CD14-positive monocyte (primary cell): ENCODE results near the gene OBSCN. TPM values are rescaled to one million over a fixed set of nuclear protein-coding genes. Genes with fewer than 3 reads are reported as not detected.
A peak's percentile ranks its signal among the peaks of the same experiment; 100 is the strongest.

Source experiments
- DNase-seq, 3 donors: peaks; one replicate each; pipeline ENCODE4 v3.0.0-alpha.2; 2011 to 2022
- H2AFZ ChIP-seq: 2 replicates; pipeline ENCODE4 v1.6.0; 2012; ENCODE audit warnings: mild to moderate bottlenecking, low read depth, low read length, inconsistent platforms; ENCODE audit not compliant: insufficient read depth, poor library complexity, severe bottlenecking
- H3K27ac ChIP-seq, 2 donors: 1 replicate in 1 of 2; 2 replicates in 1 of 2; pipeline ENCODE4 v1.5.1; 2012 to 2013; ENCODE audit warnings: low read length in 2 of 2, control low read depth in 1 of 2, inconsistent platforms in 1 of 2, low read depth in 1 of 2, mild to moderate bottlenecking in 1 of 2
- H3K27me3 ChIP-seq, 2 donors: one replicate each; pipeline versions ENCODE4 v1.6.0 to v1.6.1; 2011 to 2013; ENCODE audit warnings: low read length in 2 of 2; ENCODE audit not compliant: control insufficient read depth in 2 of 2, insufficient read depth in 2 of 2
- H3K36me3 ChIP-seq, 2 donors: replicated peaks in 1 of 2; 1 replicate in 1 of 2; 2 replicates in 1 of 2; pipeline versions ENCODE4 v1.5.1 to v1.6.1; 2012 to 2013; ENCODE audit warnings: low read length in 2 of 2, control low read depth in 1 of 2, inconsistent platforms in 1 of 2, mild to moderate bottlenecking in 1 of 2; ENCODE audit not compliant: insufficient read depth in 2 of 2, control insufficient read depth in 1 of 2
- H3K4me1 ChIP-seq, 2 donors: 1 replicate in 1 of 2; 2 replicates in 1 of 2; pipeline versions ENCODE4 v1.5.1 to v1.6.1; 2012 to 2013; ENCODE audit warnings: low read length in 2 of 2, control low read depth in 1 of 2, inconsistent platforms in 1 of 2, mild to moderate bottlenecking in 1 of 2, moderate library complexity in 1 of 2; ENCODE audit not compliant: insufficient read depth in 2 of 2, control insufficient read depth in 1 of 2
- H3K4me2 ChIP-seq: replicated peaks from 2 replicates; pipeline ENCODE3; 2012; ENCODE audit warnings: low read length, moderate library complexity, mild to moderate bottlenecking; ENCODE audit not compliant: poor library complexity, severe bottlenecking; ENCODE audit errors: extremely low read depth
- H3K4me3 ChIP-seq, 3 experiments: fragments of 200-600 bp in 1 of 3; sonication (generic) in 1 of 3; replicated peaks in 1 of 3; 1 replicate in 2 of 3; 2 replicates in 1 of 3; pipeline ENCODE4 v1.5.1; 2011 to 2013; ENCODE audit warnings: low read length in 3 of 3, mild to moderate bottlenecking in 3 of 3, control low read depth in 2 of 3, low read depth in 2 of 3, inconsistent platforms in 1 of 3, moderate library complexity in 1 of 3
- H3K79me2 ChIP-seq: 2 replicates; pipeline ENCODE4 v1.6.0; 2012; ENCODE audit warnings: mild to moderate bottlenecking, control low read depth, inconsistent platforms, low read length, moderate library complexity; ENCODE audit not compliant: insufficient read depth
- H3K9ac ChIP-seq: 2 replicates; pipeline ENCODE4 v1.6.0; 2017; ENCODE audit warnings: low read length, mild to moderate bottlenecking; ENCODE audit not compliant: insufficient read depth, poor library complexity, severe bottlenecking
- H3K9me3 ChIP-seq, 2 donors: replicated peaks in 1 of 2; 1 replicate in 1 of 2; 2 replicates in 1 of 2; pipeline versions ENCODE4 v1.5.1 to v1.6.1; 2012 to 2013; ENCODE audit warnings: low read length in 2 of 2, control low read depth in 1 of 2; ENCODE audit not compliant: control insufficient read depth in 1 of 2, insufficient read depth in 1 of 2
- H4K20me1 ChIP-seq: 2 replicates; pipeline ENCODE4 v1.6.0; 2012; ENCODE audit warnings: mild to moderate bottlenecking, low read length, control low read depth, moderate library complexity; ENCODE audit not compliant: insufficient read depth
- H3K27ac Mint-ChIP-seq, 7 donors: one replicate each; pipeline ENCODE4 v1.8.0; 2020; ENCODE audit warnings: mild to moderate bottlenecking in 7 of 7, mixed read lengths in 7 of 7, moderate library complexity in 6 of 7, inconsistent platforms in 2 of 7
- H3K27me3 Mint-ChIP-seq, 3 donors: one replicate each; pipeline ENCODE4 v1.8.0; 2021 to 2022; ENCODE audit warnings: low read depth in 3 of 3, mild to moderate bottlenecking in 3 of 3, mixed read lengths in 3 of 3, moderate library complexity in 3 of 3, inconsistent platforms in 1 of 3
- H3K36me3 Mint-ChIP-seq, 2 donors: one replicate each; pipeline ENCODE4 v1.8.0; 2020; ENCODE audit warnings: mixed read lengths in 2 of 2, inconsistent platforms in 1 of 2, mild to moderate bottlenecking in 1 of 2
- H3K4me1 Mint-ChIP-seq: one replicate; pipeline ENCODE4 v1.8.0; 2020; ENCODE audit warnings: mild to moderate bottlenecking, mixed read lengths
- H3K4me3 Mint-ChIP-seq, 2 donors: one replicate each; pipeline ENCODE4 v1.8.0; 2020; ENCODE audit warnings: mild to moderate bottlenecking in 2 of 2, mixed read lengths in 2 of 2, moderate library complexity in 1 of 2
- H3K9me3 Mint-ChIP-seq, 7 donors: one replicate each; pipeline ENCODE4 v1.8.0; 2020 to 2022; ENCODE audit warnings: mixed read lengths in 7 of 7, mild to moderate bottlenecking in 6 of 7, moderate library complexity in 6 of 7, inconsistent platforms in 2 of 7
- CTCF ChIP-seq: fragments of 200-600 bp; IDR thresholded peaks from one replicate; pipeline ENCODE4 v1.8.0; 2022; ENCODE audit warnings: antibody characterized with exemption, mild to moderate bottlenecking
- WGBS: methylation state at CpG from one replicate; pipeline ENCODE4 v1.1.5; 2013; ENCODE audit warnings: missing lambda C conversion rate; ENCODE audit not compliant: insufficient coverage; 5-methylcytosine and 5-hydroxymethylcytosine counted together
- intact Hi-C, 2 donors: fragments of 100-400 bp; cut with micrococcal nuclease; formaldehyde crosslinking; loops; one replicate each; pipeline versions ENCODE4 v1.15.0 to v1.15.1; 2023
- polyA plus RNA-seq, 3 donors: library from polyadenylated mRNA; depleted of rRNA in 1 of 3; unstranded in 2 of 3; stranded (reverse) in 1 of 3; fragments of 300-500 nt in 2 of 3; fragments of >200 nt in 1 of 3; fragmentation: Illumina TruSeq in 2 of 3; gene quantifications; 1 replicate in 2 of 3; 2 replicates in 1 of 3; pipeline ENCODE4 v1.2.3, GENCODE V29; 2012 to 2021

OBSCN gene
- polyA plus RNA-seq, 3 donors: 0.57 to 1.5 (median 0.76) TPM

GRCh38 chr1:228164561-228165371 lies 43.1 kb upstream of the OBSCN start:
- no peak for TF ChIP-seq CTCF
- peak overlapping the region; percentile 46 for H2AFZ ChIP-seq
- Mint-ChIP-seq H3K36me3 (peaks cover 6 to 7% of the 10 kb centered on the region in 2 donors), H3K27ac (peak overlapping the region; percentile 97 to 99 (median 99)), H3K4me1 (peaks cover 43% of the 10 kb centered on the region), H3K27me3 (peaks cover 2 to 28% (median 11%) of the 10 kb centered on the region in 3 donors), H3K4me3 (peak overlapping the region; percentile 77 to 92), H3K9me3 (no peaks in the 10 kb centered on the region)
- H3K27ac ChIP-seq: peak overlapping the region; percentile 94 to 99
- peak overlapping the region; percentile 70 for H3K9ac ChIP-seq
- H3K4me3 ChIP-seq: peak overlapping the region; percentile 41 to 75 (median 55)
- H3K27me3 ChIP-seq: peaks cover 0 to 16% of the 10 kb centered on the region in 2 donors
- intact Hi-C loops: loop anchor here (2.0 to 5.0 kb wide), 2 partner anchors 24 to 32 kb away; partner anchors contain the start of gene GUK1 (in 1 of the 2)
- no peaks in the 10 kb centered on the region for H3K36me3 ChIP-seq
- DNase-seq: peak; percentile 69 to 86 (median 76)
- H4K20me1 ChIP-seq: no peaks in the 10 kb centered on the region
- WGBS: 17% methylated on average over 14 of the region's 20 CpGs
- peaks cover 16% of the 10 kb centered on the region for H3K79me2 ChIP-seq
- no peaks in the 10 kb centered on the region for H3K9me3 ChIP-seq
- peak overlapping the region; percentile 78 for H3K4me2 ChIP-seq
- H3K4me1 ChIP-seq: peaks cover 30 to 35% of the 10 kb centered on the region in 2 donors

- Histone ChIP-seq H3K27ac (peak within 1 kb of the TSS; percentile 97 to 99), H4K20me1 (no peaks in the 10 kb centered on the region), H2AFZ (peak within 1 kb of the TSS; percentile 46), H3K27me3 (peaks cover 0 to 16% of the 10 kb centered on the region in 2 donors), H3K4me2 (peak within 1 kb of the TSS; percentile 78), H3K79me2 (peaks cover 16% of the 10 kb centered on the region), H3K4me1 (peaks cover 30 to 35% of the 10 kb centered on the region in 2 donors), H3K9me3 (no peaks in the 10 kb centered on the region), H3K36me3 (no peaks in the 10 kb centered on the region), H3K4me3 (peak within 1 kb of the TSS; percentile 59 to 75 (median 69)), H3K9ac (peak within 1 kb of the TSS; percentile 97)
- peak; percentile 97 to 100 (median 100) for DNase-seq
- under 1% methylated on average over 88 of the region's 93 CpGs for WGBS
- Mint-ChIP-seq H3K4me1 (peaks cover 43% of the 10 kb centered on the region), H3K9me3 (peaks cover 0 to 1% (median 0%) of the 10 kb centered on the region in 7 donors), H3K27ac (peak within 1 kb of the TSS; percentile 97 to 99 (median 99)), H3K27me3 (peaks cover 2 to 28% (median 11%) of the 10 kb centered on the region in 3 donors), H3K4me3 (peak within 1 kb of the TSS; percentile 77 to 92), H3K36me3 (peaks cover 6 to 7% of the 10 kb centered on the region in 2 donors)
- intact Hi-C loops: loop anchor here (1.0 to 5.0 kb wide), 5 partner anchors 25 to 81 kb away; partner anchors contain the start of gene GUK1 (in 2 of the 2)
- peak; percentile 78 for TF ChIP-seq CTCF
Measured at GRCh38 chr1:228165372-228166169, 42.3 kb upstream of the OBSCN start, which contains the start of gene IBA57. Gene IBA57, plus strand, starts transcription at chr1:228165804. Its CDS starts 13 bp downstream, at chr1:228165817.
